Muscle layer of duodenum (tissue), 2 donors: Measurements from ENCODE around the gene DDX39A.
A peak's percentile ranks its signal among the peaks of the same experiment; 100 is the strongest.

Experiments used
- H3K27ac ChIP-seq: one replicate; pipeline ENCODE4 v1.7.0; 2013; ENCODE audit warnings: mild to moderate bottlenecking, low read length
- H3K27me3 ChIP-seq: one replicate; pipeline ENCODE4 v1.7.0; 2013; ENCODE audit warnings: low read depth, mild to moderate bottlenecking, control low read depth, low read length
- H3K36me3 ChIP-seq, 2 donors: one replicate each; pipeline ENCODE4 v1.7.0; 2013; ENCODE audit warnings: low read length in 2 of 2, control low read depth in 1 of 2, mild to moderate bottlenecking in 1 of 2; ENCODE audit not compliant: insufficient read depth in 2 of 2, control insufficient read depth in 1 of 2
- H3K4me1 ChIP-seq, 2 donors: one replicate each; pipeline ENCODE4 v1.7.0; 2013; ENCODE audit warnings: low read length in 2 of 2, mild to moderate bottlenecking in 2 of 2, control low read depth in 1 of 2, moderate library complexity in 1 of 2; ENCODE audit not compliant: insufficient read depth in 2 of 2, control insufficient read depth in 1 of 2
- H3K4me3 ChIP-seq, 2 donors: one replicate each; pipeline ENCODE4 v1.7.0; 2013; ENCODE audit warnings: low read length in 2 of 2, low read depth in 1 of 2, mild to moderate bottlenecking in 1 of 2
- H3K9me3 ChIP-seq, 2 donors: one replicate each; pipeline ENCODE4 v1.7.0; 2013; ENCODE audit warnings: low read length in 2 of 2, control low read depth in 1 of 2, mild to moderate bottlenecking in 1 of 2; ENCODE audit not compliant: control insufficient read depth in 1 of 2
- donor health status: healthy.

Gene DDX39A

GRCh38 chr19:14446336-14447036, 27.3 kb upstream of the DDX39A start:
- H3K9me3 ChIP-seq = no peaks in the 10 kb centered on the region
- H3K27me3 ChIP-seq = no peaks in the 10 kb centered on the region
- H3K4me3 ChIP-seq = no peak overlapping the region
- peaks cover 39 to 91% of the 10 kb centered on the region in 2 donors for H3K36me3 ChIP-seq
- no peak overlapping the region for H3K27ac ChIP-seq
- H3K4me1 ChIP-seq = no peaks in the 10 kb centered on the region

GRCh38 chr19:14443632-14444216, 24.6 kb upstream of the DDX39A start:
- Histone ChIP-seq H3K4me3 (no peak overlapping the region), H3K9me3 (no peaks in the 10 kb centered on the region), H3K27ac (no peak overlapping the region), H3K4me1 (peaks cover 4 to 21% of the 10 kb centered on the region in 2 donors), H3K36me3 (peaks cover 36 to 69% of the 10 kb centered on the region in 2 donors), H3K27me3 (no peaks in the 10 kb centered on the region)

GRCh38 chr19:14442891-14443631, 23.9 kb upstream of the DDX39A start:
- Histone ChIP-seq H3K27ac (no peak overlapping the region), H3K36me3 (peaks cover 30 to 63% of the 10 kb centered on the region in 2 donors), H3K4me1 (peaks cover 4 to 25% of the 10 kb centered on the region in 2 donors), H3K4me3 (no peak overlapping the region), H3K9me3 (no peaks in the 10 kb centered on the region), H3K27me3 (no peaks in the 10 kb centered on the region)

- Histone ChIP-seq H3K27ac (no peak overlapping the region), H3K4me1 (peaks cover 4 to 25% of the 10 kb centered on the region in 2 donors), H3K36me3 (peaks cover 24 to 48% of the 10 kb centered on the region in 2 donors)
Observed at GRCh38 chr19:14441041-14441938, 22.1 kb upstream of the DDX39A start.

GRCh38 chr19:14440049-14440448, 20.9 kb upstream of the DDX39A start:
- Histone ChIP-seq H3K4me1 (peaks cover 4 to 31% of the 10 kb centered on the region in 2 donors), H3K27me3 (no peaks in the 10 kb centered on the region), H3K36me3 (peaks cover 22 to 40% of the 10 kb centered on the region in 2 donors), H3K4me3 (peak overlapping the region; percentile 9 to 42), H3K27ac (peak overlapping the region; percentile 6), H3K9me3 (no peaks in the 10 kb centered on the region)

More at GRCh38 chr19:14441041-14441938, 22.1 kb upstream of the DDX39A start:
- Histone ChIP-seq H3K9me3 (no peaks in the 10 kb centered on the region), H3K27me3 (no peaks in the 10 kb centered on the region), H3K4me3 (no peak overlapping the region)

GRCh38 chr19:14439014-14439413, 19.9 kb upstream of the DDX39A start:
- no peak overlapping the region for H3K27ac ChIP-seq
- no peak overlapping the region for H3K4me3 ChIP-seq
- H3K9me3 ChIP-seq = no peaks in the 10 kb centered on the region
- H3K4me1 ChIP-seq = peaks cover 4 to 41% of the 10 kb centered on the region in 2 donors
- H3K27me3 ChIP-seq = no peaks in the 10 kb centered on the region
- peaks cover 15 to 31% of the 10 kb centered on the region in 2 donors for H3K36me3 ChIP-seq

- Histone ChIP-seq H3K27ac (no peak overlapping the region), H3K4me1 (peaks cover 4 to 47% of the 10 kb centered on the region in 2 donors), H3K27me3 (no peaks in the 10 kb centered on the region), H3K9me3 (no peaks in the 10 kb centered on the region), H3K36me3 (peaks cover 4 to 18% of the 10 kb centered on the region in 2 donors), H3K4me3 (no peak overlapping the region)
Observed at GRCh38 chr19:14437578-14438140, 18.5 kb upstream of the DDX39A start.

- no peaks in the 10 kb centered on the region for H3K27me3 ChIP-seq
- no peaks in the 10 kb centered on the region for H3K9me3 ChIP-seq
- no peaks in the 10 kb centered on the region for H3K36me3 ChIP-seq
- H3K4me3 ChIP-seq = peak overlapping the region; percentile 69 to 84
- peaks cover 4 to 51% of the 10 kb centered on the region in 2 donors for H3K4me1 ChIP-seq
- peak overlapping the region; percentile 67 for H3K27ac ChIP-seq
Observed at GRCh38 chr19:14435320-14436050, 16.3 kb upstream of the DDX39A start.

- Histone ChIP-seq H3K9me3 (no peaks in the 10 kb centered on the region), H3K4me3 (peak overlapping the region; percentile 69 to 84), H3K36me3 (no peaks in the 10 kb centered on the region), H3K4me1 (peaks cover 0 to 44% of the 10 kb centered on the region in 2 donors), H3K27ac (peak overlapping the region; percentile 67), H3K27me3 (no peaks in the 10 kb centered on the region)
Observed at GRCh38 chr19:14434543-14435319, 15.6 kb upstream of the DDX39A start.
